IMR-90 (cell line): Measurements from ENCODE around the gene WNT8B. TPM values are rescaled to one million over a fixed set of nuclear protein-coding genes. Genes with fewer than 3 reads are reported as not detected.

Experiments used
- ATAC-seq: fragments of 200-7000 bp; cut with Tn5 transposase; 2 replicates; pipeline ENCODE4 v1.9.1; 2020; ENCODE audit warnings: low read depth, mild to moderate bottlenecking, moderate library complexity
- BruUV-seq: library from RNA; stranded (reverse); fragments of 400-500 nt; replicated peaks from 2 replicates; lab custom pipeline; 2021; lab: Mats Ljungman, UMichigan
- CTCF ChIA-PET: fragments of 300-600 bp; formaldehyde crosslinking; extraction: SDS; loops from one replicate; lab custom pipeline; 2021; ENCODE audit warnings: antibody characterized with exemption; lab: Yijun Ruan, JAX
- POLR2A ChIA-PET: fragments of 300-600 bp; sonication (Branson Sonifier 250); formaldehyde crosslinking; loops from one replicate; lab custom pipeline; 2022; ENCODE audit warnings: antibody characterized with exemption; ENCODE audit not compliant: unreplicated experiment; lab: Charles Lee
- DNase-seq: peaks from one replicate; pipeline ENCODE4 v3.0.0; 2013
- H2AFZ ChIP-seq: replicated peaks from 2 replicates; pipeline ENCODE3; 2013; ENCODE audit warnings: low read length, mild to moderate bottlenecking; ENCODE audit not compliant: poor library complexity
- H2AK5ac ChIP-seq: 2 replicates; pipeline ENCODE4 v1.6.1; 2013; ENCODE audit warnings: low read depth, low read length, inconsistent platforms
- H2AK9ac ChIP-seq: replicated peaks from 2 replicates; pipeline ENCODE3; 2013; ENCODE audit warnings: mild to moderate bottlenecking, low read depth, low read length, moderate library complexity; ENCODE audit not compliant: poor library complexity
- H2BK120ac ChIP-seq: 2 replicates; pipeline ENCODE4 v1.6.1; 2013; ENCODE audit warnings: low read depth, low read length, inconsistent platforms
- H2BK15ac ChIP-seq: 3 replicates; pipeline ENCODE4 v1.6.1; 2013; ENCODE audit warnings: low read depth, low read length, inconsistent platforms
- H2BK20ac ChIP-seq: 2 replicates; pipeline ENCODE4 v1.6.1; 2013; ENCODE audit warnings: low read depth, mild to moderate bottlenecking, inconsistent platforms, low read length, moderate library complexity
- H2BK5ac ChIP-seq: 2 replicates; pipeline ENCODE4 v1.6.1; 2013; ENCODE audit warnings: mild to moderate bottlenecking, low read depth, low read length, inconsistent platforms; ENCODE audit not compliant: poor library complexity, severe bottlenecking
- H3K14ac ChIP-seq: replicated peaks from 2 replicates; pipeline ENCODE4 v1.6.1; 2013; ENCODE audit warnings: low read depth, low read length, inconsistent platforms
- H3K18ac ChIP-seq: 2 replicates; pipeline ENCODE4 v1.6.1; 2013; ENCODE audit warnings: low read depth, low read length, control low read depth
- H3K23ac ChIP-seq: 2 replicates; pipeline ENCODE4 v1.6.1; 2013; ENCODE audit warnings: low read depth, low read length, inconsistent platforms
- H3K27ac ChIP-seq: 2 replicates; pipeline ENCODE4 v1.5.1; 2013; ENCODE audit warnings: mild to moderate bottlenecking, control low read depth, low read length; ENCODE audit not compliant: insufficient read depth
- H3K27me3 ChIP-seq: 2 replicates; pipeline ENCODE4 v1.6.1; 2013; ENCODE audit warnings: low read length; ENCODE audit not compliant: control insufficient read depth, insufficient read depth
- H3K36me3 ChIP-seq: 2 replicates; pipeline ENCODE4 v1.6.1; 2013; ENCODE audit warnings: low read length, mixed read lengths; ENCODE audit not compliant: control insufficient read depth, insufficient read depth
- H3K4ac ChIP-seq: 2 replicates; pipeline ENCODE4 v1.6.1; 2013; ENCODE audit warnings: low read depth, low read length, inconsistent platforms
- H3K4me1 ChIP-seq: 2 replicates; pipeline ENCODE4 v1.6.1; 2013; ENCODE audit warnings: low read length, mixed read lengths; ENCODE audit not compliant: control insufficient read depth, insufficient read depth
- H3K4me2 ChIP-seq: 2 replicates; pipeline ENCODE4 v1.6.1; 2013; ENCODE audit warnings: low read depth, mild to moderate bottlenecking, control low read depth, low read length, moderate library complexity
- H3K4me3 ChIP-seq: 2 replicates; pipeline ENCODE4 v1.5.1; 2013; ENCODE audit warnings: low read depth, mild to moderate bottlenecking, control low read depth, low read length, moderate library complexity; ENCODE audit not compliant: insufficient read depth
- H3K56ac ChIP-seq: 2 replicates; pipeline ENCODE4 v1.6.1; 2013; ENCODE audit warnings: low read length, inconsistent platforms; ENCODE audit not compliant: insufficient read depth; ENCODE audit errors: extremely low read depth
- H3K79me1 ChIP-seq, 2 experiments: 2 replicates each; pipeline ENCODE4 v1.6.1; 2013; ENCODE audit warnings: low read length in 2 of 2, inconsistent platforms in 1 of 2, low read depth in 1 of 2
- H3K9ac ChIP-seq: 2 replicates; pipeline ENCODE4 v1.6.1; 2013; ENCODE audit warnings: low read depth, low read length, control low read depth
- H3K9me1 ChIP-seq: 2 replicates; pipeline ENCODE4 v1.6.1; 2013; ENCODE audit warnings: low read length, inconsistent platforms; ENCODE audit not compliant: insufficient read depth
- H3K9me3 ChIP-seq: 2 replicates; pipeline ENCODE4 v1.6.1; 2013; ENCODE audit warnings: low read length; ENCODE audit not compliant: control insufficient read depth, insufficient read depth
- H4K20me1 ChIP-seq: 2 replicates; pipeline ENCODE4 v1.6.1; 2013; ENCODE audit warnings: low read length, inconsistent platforms; ENCODE audit not compliant: insufficient read depth
- H4K5ac ChIP-seq: 2 replicates; pipeline ENCODE4 v1.6.1; 2013; ENCODE audit warnings: mild to moderate bottlenecking, low read depth, low read length, control low read depth
- H4K8ac ChIP-seq, 2 experiments: 2 replicates each; pipeline ENCODE4 v1.6.1; 2013; ENCODE audit warnings: low read depth in 2 of 2, low read length in 2 of 2, control low read depth in 1 of 2, inconsistent platforms in 1 of 2
- H4K91ac ChIP-seq: 2 replicates; pipeline ENCODE4 v1.6.1; 2013; ENCODE audit warnings: low read depth, low read length, inconsistent platforms; ENCODE audit not compliant: insufficient read depth
- BHLHE40 ChIP-seq: fragments of 150-350 bp; IDR thresholded peaks from 2 replicates; pipeline ENCODE4 v1.6.1; 2016; ENCODE audit warnings: mild to moderate bottlenecking, low read depth, low read length
- CEBPB ChIP-seq: IDR thresholded peaks from 2 replicates; pipeline ENCODE4 v1.6.1; 2012; ENCODE audit warnings: low read depth, low read length, improper control_type of control experiment
- CHD1 ChIP-seq: IDR thresholded peaks from 2 replicates; pipeline ENCODE4 v1.6.1; 2012; ENCODE audit warnings: low read depth, low read length, improper control_type of control experiment
- CTCF ChIP-seq: conservative IDR thresholded peaks from 2 replicates; pipeline ENCODE4 v1.5.1; 2012; ENCODE audit warnings: mild to moderate bottlenecking, low read depth, low read length, improper control_type of control experiment
- FOS ChIP-seq: fragments of 150-350 bp; IDR thresholded peaks from 2 replicates; pipeline ENCODE4 v1.6.1; 2016; ENCODE audit warnings: low read depth, low read length
- MAFK ChIP-seq: IDR thresholded peaks from 2 replicates; pipeline ENCODE4 v1.6.1; 2012; ENCODE audit warnings: low read depth, low read length, improper control_type of control experiment
- MAZ ChIP-seq: IDR thresholded peaks from 2 replicates; pipeline ENCODE4 v1.6.1; 2012; ENCODE audit warnings: low read depth, mild to moderate bottlenecking, low read length, improper control_type of control experiment, moderate library complexity, borderline replicate concordance
- NFE2L2 ChIP-seq: fragments of 150-350 bp; IDR thresholded peaks from 2 replicates; pipeline ENCODE4 v1.6.1; 2016; ENCODE audit warnings: low read depth, mild to moderate bottlenecking, low read length
- RAD21 ChIP-seq: IDR thresholded peaks from 2 replicates; pipeline ENCODE4 v1.6.1; 2012; ENCODE audit warnings: low read length, improper control_type of control experiment
- RCOR1 ChIP-seq: IDR thresholded peaks from 2 replicates; pipeline ENCODE4 v1.6.1; 2012; ENCODE audit warnings: mild to moderate bottlenecking, low read length, improper control_type of control experiment; ENCODE audit not compliant: insufficient replicate concordance
- RFX5 ChIP-seq: IDR thresholded peaks from 2 replicates; pipeline ENCODE4 v1.8.0; 2012; ENCODE audit warnings: low read depth, mild to moderate bottlenecking, low read length, moderate library complexity
- SMC3 ChIP-seq: fragments of 150-350 bp; IDR thresholded peaks from 2 replicates; pipeline ENCODE4 v1.6.1; 2016; ENCODE audit warnings: low read depth, mild to moderate bottlenecking, antibody characterized with exemption, low read length, moderate library complexity
- USF2 ChIP-seq: fragments of 150-350 bp; IDR thresholded peaks from 2 replicates; pipeline ENCODE4 v1.6.1; 2017; ENCODE audit warnings: mild to moderate bottlenecking, antibody characterized with exemption, low read length, low read depth
- WGBS, 2 experiments: methylation state at CpG; one replicate each; pipeline versions ENCODE4 v1.1.5 to v1.1.7; 2013; ENCODE audit warnings: missing lambda C conversion rate in 2 of 2; ENCODE audit not compliant: insufficient read length in 1 of 2; ENCODE audit errors: extremely low coverage in 2 of 2; 5-methylcytosine and 5-hydroxymethylcytosine counted together
- dilution Hi-C: fragments of 300-500 bp; cut with HindIII; formaldehyde crosslinking; loops from one replicate; pipeline ENCODE4 v1.14.3; 2018; ENCODE audit warnings: low sequenced_read_pairs; ENCODE audit not compliant: unreplicated experiment
- in situ Hi-C: fragments of 300-500 bp; cut with MboI; formaldehyde crosslinking; loops from 3 replicates; pipeline ENCODE4 v1.14.3; 2019; ENCODE audit warnings: low sequenced_read_pairs, inconsistent platforms, mixed read lengths
- intact Hi-C: fragments of 100-400 bp; cut with micrococcal nuclease; formaldehyde crosslinking; loops from 2 replicates; pipeline ENCODE4 v1.10.0; 2022
- polyA plus RNA-seq, 3 experiments: library from polyadenylated mRNA; depleted of rRNA; stranded (reverse); fragments of >200 nt; gene quantifications; 2 replicates each; pipeline ENCODE4 v1.2.3, GENCODE V29; 2012; ENCODE audit warnings: low replicate concordance in 1 of 3
- total RNA-seq: library from RNA; depleted of rRNA; stranded (reverse); fragments of >200 nt; gene quantifications from 2 replicates; pipeline ENCODE4 v1.2.3, GENCODE V29; 2012
- TF ChIP-seq, protein P1 (sequence below): fragments of 150-350 bp; IDR thresholded peaks from 2 replicates; pipeline ENCODE4 v1.6.1; 2016; ENCODE audit warnings: low read depth, mild to moderate bottlenecking, low read length, moderate library complexity, borderline replicate concordance

Gene WNT8B
- total and polyA plus RNA-seq, 2 of the 4 experiments (the other 2 are of a cell fraction), result 0.03 TPM; not detected in 1

DNA sequence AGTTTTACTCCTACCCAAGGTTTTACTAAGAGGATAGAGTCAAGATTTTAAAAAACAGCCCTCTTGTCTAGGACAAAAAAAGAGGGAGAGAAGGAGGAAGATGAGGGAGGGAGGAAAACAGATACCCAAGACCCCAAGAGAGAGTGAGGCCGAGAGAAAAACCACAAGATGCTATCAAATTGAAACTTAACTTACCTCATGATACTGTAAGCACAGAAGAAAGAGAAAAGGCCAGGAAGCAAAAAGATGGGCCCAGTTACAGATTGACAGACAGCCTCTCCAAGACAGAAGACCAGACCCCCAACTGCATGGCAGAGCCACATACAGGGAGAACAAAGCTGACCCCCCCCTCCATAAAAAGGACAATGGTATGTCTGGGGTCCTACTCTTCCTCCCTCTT is 45.5 kb downstream of the WNT8B start:
- H3K56ac ChIP-seq, result no peak overlapping the region
- H3K18ac ChIP-seq, result no peak overlapping the region
- H3K9me3 ChIP-seq, result no peaks in the 10 kb centered on the region
- no peaks in the 10 kb centered on the region for H4K20me1 ChIP-seq
- BruUV-seq, result no TSS peak
- no peak overlapping the region for H3K4me2 ChIP-seq
- H3K23ac ChIP-seq, result no peak overlapping the region
- peaks cover 3% of the 10 kb centered on the region; the same call in 1 of the 2 replicates for H3K9me1 ChIP-seq
- H4K5ac ChIP-seq, result no peak overlapping the region
- H3K14ac ChIP-seq, result no peak overlapping the region
- H4K91ac ChIP-seq, result no peak overlapping the region
- ATAC-seq (no peak), DNase-seq (no peak)
- H2AK9ac ChIP-seq, result no peak overlapping the region
- H4K8ac ChIP-seq, result no peak overlapping the region
- intact Hi-C loops (loop anchor here (1.0 to 10.0 kb wide), 4 partner anchors 26 to 203 kb away; no protein-coding TSS in a partner anchor), in situ Hi-C loops (loop anchor here (5.0 kb wide), 2 partner anchors 76 to 166 kb away; no protein-coding TSS in a partner anchor), dilution Hi-C loops (no loop called here)
- no peak overlapping the region for H3K9ac ChIP-seq
- CTCF ChIA-PET, result interaction anchor here (1.0 to 2.3 kb wide), 10 partner anchors 11 to 662 kb away, joined by 3 to 25 read pairs (median 4); partner anchors contain the start of gene SEC31B
- H2AK5ac ChIP-seq, result no peak overlapping the region
- no peak overlapping the region for H2BK20ac ChIP-seq
- H3K27ac ChIP-seq, result no peak overlapping the region
- no peak overlapping the region for H2BK5ac ChIP-seq
- peaks cover 12% of the 10 kb centered on the region for H3K36me3 ChIP-seq
- H2BK120ac ChIP-seq, result no peak overlapping the region
- POLR2A ChIA-PET, result no interaction called here
- H3K27me3 ChIP-seq, result no peaks in the 10 kb centered on the region
- no peak overlapping the region for H3K4ac ChIP-seq
- TF ChIP-seq CHD1 (no peak), RCOR1 (no peak), MAFK (no peak), SMC3 (no peak), BHLHE40 (no peak), NFE2L2 (no peak), MAZ (no peak), FOS (no peak), RFX5 (no peak), USF2 (no peak), RAD21 (no peak), CTCF (no peak), CEBPB (no peak)
- TF ChIP-seq, protein P1, sequence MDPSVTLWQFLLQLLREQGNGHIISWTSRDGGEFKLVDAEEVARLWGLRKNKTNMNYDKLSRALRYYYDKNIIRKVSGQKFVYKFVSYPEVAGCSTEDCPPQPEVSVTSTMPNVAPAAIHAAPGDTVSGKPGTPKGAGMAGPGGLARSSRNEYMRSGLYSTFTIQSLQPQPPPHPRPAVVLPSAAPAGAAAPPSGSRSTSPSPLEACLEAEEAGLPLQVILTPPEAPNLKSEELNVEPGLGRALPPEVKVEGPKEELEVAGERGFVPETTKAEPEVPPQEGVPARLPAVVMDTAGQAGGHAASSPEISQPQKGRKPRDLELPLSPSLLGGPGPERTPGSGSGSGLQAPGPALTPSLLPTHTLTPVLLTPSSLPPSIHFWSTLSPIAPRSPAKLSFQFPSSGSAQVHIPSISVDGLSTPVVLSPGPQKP, result no peak
- WGBS, 2 experiments, result no CpG with 5 or more reads among the region's 1 CpG
- no peak overlapping the region for H3K4me3 ChIP-seq
- H3K4me1 ChIP-seq, result no peaks in the 10 kb centered on the region; the same call in 1 of the 2 replicates
- H2AFZ ChIP-seq, result no peak overlapping the region
- H2BK15ac ChIP-seq, result no peak overlapping the region
- H3K79me1 ChIP-seq, result no peaks in the 10 kb centered on the region
